ENCODE results near the gene SPEM2. TPM values are rescaled to one million over a fixed set of nuclear protein-coding genes. Genes with fewer than 3 reads are reported as not detected.

SPEM2 gene
- polyA plus RNA-seq, 1 donor from 2014 or later, result not detected

- Histone ChIP-seq H3K9ac (ENCODE audit: low read length) (peak within 1 kb of the TSS; percentile 97), H3K36me3 (ENCODE audit: insufficient read depth, low read length) (no peaks in the 10 kb centered on the region), H3K9me3 (ENCODE audit: low read length) (no peaks in the 10 kb centered on the region), H3K4me3 (ENCODE audit: low read length) (peak within 1 kb of the TSS; percentile 85), H3K27ac (ENCODE audit: low read length) (peak within 1 kb of the TSS; percentile 99), H3K4me2 (ENCODE audit: low read length) (peak within 1 kb of the TSS; percentile 89), H4K20me1 (ENCODE audit: insufficient read depth) (no peaks in the 10 kb centered on the region), H3K79me2 (replicated peaks; ENCODE audit: insufficient read depth, low read length) (no peaks in the 10 kb centered on the region), H3K27me3 (ENCODE audit: insufficient read depth, low read depth, low read length) (peaks cover 43% of the 10 kb centered on the region), H3F3A (ENCODE audit: insufficient read depth, low read length, poor library complexity, severe bottlenecking) (peaks cover 4% of the 10 kb centered on the region), H2AFZ (ENCODE audit: low read depth, low read length) (peak within 1 kb of the TSS; percentile 47), H3K9me2 (ENCODE audit: insufficient read depth, low read length) (no peaks in the 10 kb centered on the region)
- TF ChIP-seq TAF1 (IDR thresholded peaks at IDR 0.05; ENCODE audit: low read depth) (no peak), MXI1 (conservative IDR thresholded peaks at IDR 0.05; ENCODE audit: poor library complexity, severe bottlenecking) (peak; percentile 6)
Measured at GRCh38 chr17:7439462-7440112, 14.2 kb downstream of the SPEM2 start, which contains the start of gene FGF11. FGF11 (plus strand) TSS chr17:7439512; CDS start chr17:7439621, 109 bp downstream.

GRCh38 chr17:7440113-7440833, 14.9 kb downstream of the SPEM2 start:
- H3K27me3 ChIP-seq (ENCODE audit: insufficient read depth, low read depth, low read length), result peaks cover 40% of the 10 kb centered on the region
- H3K4me3 ChIP-seq (ENCODE audit: low read length), result peak overlapping the region; percentile 85
- H3K27ac ChIP-seq (ENCODE audit: low read length), result peak overlapping the region; percentile 99
- H3K79me2 ChIP-seq (replicated peaks; ENCODE audit: insufficient read depth, low read length), result no peaks in the 10 kb centered on the region
- H4K20me1 ChIP-seq (ENCODE audit: insufficient read depth), result no peaks in the 10 kb centered on the region
- peak overlapping the region; percentile 89 for H3K4me2 ChIP-seq (ENCODE audit: low read length)
- no peaks in the 10 kb centered on the region for H3K36me3 ChIP-seq (ENCODE audit: insufficient read depth, low read length)
- H3K9me3 ChIP-seq (ENCODE audit: low read length), result no peaks in the 10 kb centered on the region
- H3K9me2 ChIP-seq (ENCODE audit: insufficient read depth, low read length), result no peaks in the 10 kb centered on the region
- H3K9ac ChIP-seq (ENCODE audit: low read length), result peak overlapping the region; percentile 97
- peaks cover 4% of the 10 kb centered on the region for H3F3A ChIP-seq (ENCODE audit: insufficient read depth, low read length, poor library complexity, severe bottlenecking)
- TF ChIP-seq EP300 (conservative IDR thresholded peaks at IDR 0.05; ENCODE audit: poor library complexity, severe bottlenecking) (peak; percentile 30), EZH2 (IDR thresholded peaks at IDR 0.05; ENCODE audit: borderline replicate concordance, insufficient read depth, low read length, poor library complexity, severe bottlenecking) (no peak), POLR2AphosphoS5 (IDR thresholded peaks at IDR 0.05) (peak; percentile 86), REST (IDR thresholded peaks at IDR 0.05; ENCODE audit: borderline replicate concordance) (peak; percentile 75), TAF1 (IDR thresholded peaks at IDR 0.05; ENCODE audit: low read depth) (peak; percentile 93)
- H2AFZ ChIP-seq (ENCODE audit: low read depth, low read length), result peak overlapping the region; percentile 47

- Histone ChIP-seq H3K9ac (ENCODE audit: low read length) (peak overlapping the region; percentile 97), H3K4me2 (ENCODE audit: low read length) (peak overlapping the region; percentile 79), H3K9me3 (ENCODE audit: low read length) (no peaks in the 10 kb centered on the region), H3K27me3 (ENCODE audit: insufficient read depth, low read depth, low read length) (peaks cover 40% of the 10 kb centered on the region), H3K9me2 (ENCODE audit: insufficient read depth, low read length) (no peaks in the 10 kb centered on the region), H3K36me3 (ENCODE audit: insufficient read depth, low read length) (no peaks in the 10 kb centered on the region), H3F3A (ENCODE audit: insufficient read depth, low read length, poor library complexity, severe bottlenecking) (peaks cover 4% of the 10 kb centered on the region), H3K79me2 (replicated peaks; ENCODE audit: insufficient read depth, low read length) (no peaks in the 10 kb centered on the region), H3K27ac (ENCODE audit: low read length) (peak overlapping the region; percentile 99), H2AFZ (ENCODE audit: low read depth, low read length) (peak overlapping the region; percentile 47), H3K4me3 (ENCODE audit: low read length) (peak overlapping the region; percentile 85), H4K20me1 (ENCODE audit: insufficient read depth) (no peaks in the 10 kb centered on the region)
- TF ChIP-seq CTCF (IDR thresholded peaks at IDR 0.05; ENCODE audit: poor library complexity, severe bottlenecking) (peak; percentile 42), REST (IDR thresholded peaks at IDR 0.05; ENCODE audit: borderline replicate concordance) (no peak), SMC3 (conservative IDR thresholded peaks at IDR 0.05; ENCODE audit: poor library complexity) (no peak), EP300 (conservative IDR thresholded peaks at IDR 0.05; ENCODE audit: poor library complexity, severe bottlenecking) (peak; percentile 26), EZH2 (IDR thresholded peaks at IDR 0.05; ENCODE audit: borderline replicate concordance, insufficient read depth, low read length, poor library complexity, severe bottlenecking) (no peak), RAD21 (conservative IDR thresholded peaks at IDR 0.05) (no peak), TAF1 (IDR thresholded peaks at IDR 0.05; ENCODE audit: low read depth) (no peak), POLR2AphosphoS5 (IDR thresholded peaks at IDR 0.05) (no peak)
Measured at GRCh38 chr17:7440834-7441195, 15.4 kb downstream of the SPEM2 start.
